CD14-positive monocyte (primary cell): ENCODE results near the gene KMT2C. TPM values are rescaled to one million over a fixed set of nuclear protein-coding genes. Genes with fewer than 3 reads are reported as not detected.
"Not testable (repeated sequence)": the region's sequence is repeated elsewhere in the genome, so short reads cannot be mapped to it uniquely, and the experiment has no call there.

Experiments used
- DNase-seq, 3 donors: peaks; one replicate each; pipeline ENCODE4 v3.0.0-alpha.2; 2011 to 2022
- H2AFZ ChIP-seq: 2 replicates; pipeline ENCODE4 v1.6.0; 2012; ENCODE audit warnings: mild to moderate bottlenecking, low read depth, low read length, inconsistent platforms; ENCODE audit not compliant: insufficient read depth, poor library complexity, severe bottlenecking
- H3K27ac ChIP-seq, 2 donors: 1 replicate in 1 of 2; 2 replicates in 1 of 2; pipeline ENCODE4 v1.5.1; 2012 to 2013; ENCODE audit warnings: low read length in 2 of 2, control low read depth in 1 of 2, inconsistent platforms in 1 of 2, low read depth in 1 of 2, mild to moderate bottlenecking in 1 of 2
- H3K27me3 ChIP-seq, 2 donors: one replicate each; pipeline versions ENCODE4 v1.6.0 to v1.6.1; 2011 to 2013; ENCODE audit warnings: low read length in 2 of 2; ENCODE audit not compliant: control insufficient read depth in 2 of 2, insufficient read depth in 2 of 2
- H3K36me3 ChIP-seq, 2 donors: replicated peaks in 1 of 2; 1 replicate in 1 of 2; 2 replicates in 1 of 2; pipeline versions ENCODE4 v1.5.1 to v1.6.1; 2012 to 2013; ENCODE audit warnings: low read length in 2 of 2, control low read depth in 1 of 2, inconsistent platforms in 1 of 2, mild to moderate bottlenecking in 1 of 2; ENCODE audit not compliant: insufficient read depth in 2 of 2, control insufficient read depth in 1 of 2
- H3K4me1 ChIP-seq, 2 donors: 1 replicate in 1 of 2; 2 replicates in 1 of 2; pipeline versions ENCODE4 v1.5.1 to v1.6.1; 2012 to 2013; ENCODE audit warnings: low read length in 2 of 2, control low read depth in 1 of 2, inconsistent platforms in 1 of 2, mild to moderate bottlenecking in 1 of 2, moderate library complexity in 1 of 2; ENCODE audit not compliant: insufficient read depth in 2 of 2, control insufficient read depth in 1 of 2
- H3K4me2 ChIP-seq: replicated peaks from 2 replicates; pipeline ENCODE3; 2012; ENCODE audit warnings: low read length, moderate library complexity, mild to moderate bottlenecking; ENCODE audit not compliant: poor library complexity, severe bottlenecking; ENCODE audit errors: extremely low read depth
- H3K4me3 ChIP-seq, 3 experiments: fragments of 200-600 bp in 1 of 3; sonication (generic) in 1 of 3; replicated peaks in 1 of 3; 1 replicate in 2 of 3; 2 replicates in 1 of 3; pipeline ENCODE4 v1.5.1; 2011 to 2013; ENCODE audit warnings: low read length in 3 of 3, mild to moderate bottlenecking in 3 of 3, control low read depth in 2 of 3, low read depth in 2 of 3, inconsistent platforms in 1 of 3, moderate library complexity in 1 of 3
- H3K79me2 ChIP-seq: 2 replicates; pipeline ENCODE4 v1.6.0; 2012; ENCODE audit warnings: mild to moderate bottlenecking, control low read depth, inconsistent platforms, low read length, moderate library complexity; ENCODE audit not compliant: insufficient read depth
- H3K9ac ChIP-seq: 2 replicates; pipeline ENCODE4 v1.6.0; 2017; ENCODE audit warnings: low read length, mild to moderate bottlenecking; ENCODE audit not compliant: insufficient read depth, poor library complexity, severe bottlenecking
- H3K9me3 ChIP-seq, 2 donors: replicated peaks in 1 of 2; 1 replicate in 1 of 2; 2 replicates in 1 of 2; pipeline versions ENCODE4 v1.5.1 to v1.6.1; 2012 to 2013; ENCODE audit warnings: low read length in 2 of 2, control low read depth in 1 of 2; ENCODE audit not compliant: control insufficient read depth in 1 of 2, insufficient read depth in 1 of 2
- H4K20me1 ChIP-seq: 2 replicates; pipeline ENCODE4 v1.6.0; 2012; ENCODE audit warnings: mild to moderate bottlenecking, low read length, control low read depth, moderate library complexity; ENCODE audit not compliant: insufficient read depth
- H3K27ac Mint-ChIP-seq, 7 donors: one replicate each; pipeline ENCODE4 v1.8.0; 2020; ENCODE audit warnings: mild to moderate bottlenecking in 7 of 7, mixed read lengths in 7 of 7, moderate library complexity in 6 of 7, inconsistent platforms in 2 of 7
- H3K27me3 Mint-ChIP-seq, 3 donors: one replicate each; pipeline ENCODE4 v1.8.0; 2021 to 2022; ENCODE audit warnings: low read depth in 3 of 3, mild to moderate bottlenecking in 3 of 3, mixed read lengths in 3 of 3, moderate library complexity in 3 of 3, inconsistent platforms in 1 of 3
- H3K36me3 Mint-ChIP-seq, 2 donors: one replicate each; pipeline ENCODE4 v1.8.0; 2020; ENCODE audit warnings: mixed read lengths in 2 of 2, inconsistent platforms in 1 of 2, mild to moderate bottlenecking in 1 of 2
- H3K4me1 Mint-ChIP-seq: one replicate; pipeline ENCODE4 v1.8.0; 2020; ENCODE audit warnings: mild to moderate bottlenecking, mixed read lengths
- H3K4me3 Mint-ChIP-seq, 2 donors: one replicate each; pipeline ENCODE4 v1.8.0; 2020; ENCODE audit warnings: mild to moderate bottlenecking in 2 of 2, mixed read lengths in 2 of 2, moderate library complexity in 1 of 2
- H3K9me3 Mint-ChIP-seq, 7 donors: one replicate each; pipeline ENCODE4 v1.8.0; 2020 to 2022; ENCODE audit warnings: mixed read lengths in 7 of 7, mild to moderate bottlenecking in 6 of 7, moderate library complexity in 6 of 7, inconsistent platforms in 2 of 7
- CTCF ChIP-seq: fragments of 200-600 bp; IDR thresholded peaks from one replicate; pipeline ENCODE4 v1.8.0; 2022; ENCODE audit warnings: antibody characterized with exemption, mild to moderate bottlenecking
- WGBS: methylation state at CpG from one replicate; pipeline ENCODE4 v1.1.5; 2013; ENCODE audit warnings: missing lambda C conversion rate; ENCODE audit not compliant: insufficient coverage; 5-methylcytosine and 5-hydroxymethylcytosine counted together
- intact Hi-C, 2 donors: fragments of 100-400 bp; cut with micrococcal nuclease; formaldehyde crosslinking; loops; one replicate each; pipeline versions ENCODE4 v1.15.0 to v1.15.1; 2023
- polyA plus RNA-seq, 3 donors: library from polyadenylated mRNA; depleted of rRNA in 1 of 3; unstranded in 2 of 3; stranded (reverse) in 1 of 3; fragments of 300-500 nt in 2 of 3; fragments of >200 nt in 1 of 3; fragmentation: Illumina TruSeq in 2 of 3; gene quantifications; 1 replicate in 2 of 3; 2 replicates in 1 of 3; pipeline ENCODE4 v1.2.3, GENCODE V29; 2012 to 2021

Gene KMT2C
- polyA plus RNA-seq, 3 donors: 4.5 to 26.1 (median 7.3) TPM

GRCh38 chr7:152231089-152231488 lies 204.7 kb downstream of the KMT2C start:
- H3K27me3 Mint-ChIP-seq: no peaks in the 10 kb centered on the region
- Histone ChIP-seq H3K36me3 (peaks cover 18 to 83% of the 10 kb centered on the region in 2 donors), H3K9ac (no peak overlapping the region)

GRCh38 chr7:152219556-152219955 lies 216.2 kb downstream of the KMT2C start:
- no CpG with 5 or more reads among the region's 5 CpGs for WGBS
- peaks cover 56 to 79% of the 10 kb centered on the region in 2 donors for H3K36me3 Mint-ChIP-seq

More at GRCh38 chr7:152231089-152231488, 204.7 kb downstream of the KMT2C start:
- Histone ChIP-seq H3K27ac (no peak overlapping the region), H3K4me3 (no peak overlapping the region), H4K20me1 (peaks cover 12% of the 10 kb centered on the region), H3K79me2 (no peaks in the 10 kb centered on the region), H3K27me3 (no peaks in the 10 kb centered on the region), H3K4me1 (no peaks in the 10 kb centered on the region), H3K9me3 (no peaks in the 10 kb centered on the region), H2AFZ (no peak overlapping the region), H3K4me2 (no peak overlapping the region)
- intact Hi-C loops: no loop called here
- DNase-seq: no peak
- no peak overlapping the region for H3K4me3 Mint-ChIP-seq
- H3K4me1 Mint-ChIP-seq: no peaks in the 10 kb centered on the region
- no peak for TF ChIP-seq CTCF
- H3K27ac Mint-ChIP-seq: no peak overlapping the region
- peaks cover 53 to 77% of the 10 kb centered on the region in 2 donors for H3K36me3 Mint-ChIP-seq
- no peaks in the 10 kb centered on the region for H3K9me3 Mint-ChIP-seq

GRCh38 chr7:152208766-152209165 lies 227.0 kb downstream of the KMT2C start:
- H3K4me1 Mint-ChIP-seq, H3K9me3 Mint-ChIP-seq, DNase-seq, H4K20me1 ChIP-seq, H3K79me2 ChIP-seq, H3K4me1 ChIP-seq, H3K9me3 ChIP-seq, H3K27me3 ChIP-seq, H3K4me3 ChIP-seq, intact Hi-C loops, H3K27me3 Mint-ChIP-seq, H3K27ac ChIP-seq, H3K27ac Mint-ChIP-seq, H2AFZ ChIP-seq, H3K4me2 ChIP-seq, H3K9ac ChIP-seq, H3K4me3 Mint-ChIP-seq: not testable (repeated sequence)
- H3K36me3 ChIP-seq: peaks cover 28 to 73% of the 10 kb centered on the region in 2 donors
- WGBS: 100% methylated on average over 2 of the region's 7 CpGs
- H3K36me3 Mint-ChIP-seq: peaks cover 47 to 73% of the 10 kb centered on the region in 2 donors

More at GRCh38 chr7:152219556-152219955, 216.2 kb downstream of the KMT2C start:
- H3K4me1 ChIP-seq, H3K27ac ChIP-seq, H3K4me3 ChIP-seq, H3K4me2 ChIP-seq, H3K79me2 ChIP-seq, H3K27me3 Mint-ChIP-seq, H4K20me1 ChIP-seq, H3K9me3 ChIP-seq, H3K27me3 ChIP-seq, H3K9me3 Mint-ChIP-seq, DNase-seq, H3K4me1 Mint-ChIP-seq, H3K4me3 Mint-ChIP-seq, H3K9ac ChIP-seq, H2AFZ ChIP-seq, H3K27ac Mint-ChIP-seq, intact Hi-C loops: not testable (repeated sequence)
- peaks cover 46 to 82% of the 10 kb centered on the region in 2 donors for H3K36me3 ChIP-seq

- H3K4me3 ChIP-seq, H3K4me1 Mint-ChIP-seq, H3K9me3 Mint-ChIP-seq, H4K20me1 ChIP-seq, H3K4me1 ChIP-seq, H2AFZ ChIP-seq, H3K27me3 Mint-ChIP-seq, H3K4me3 Mint-ChIP-seq, H3K79me2 ChIP-seq, H3K9me3 ChIP-seq, H3K4me2 ChIP-seq, H3K27ac Mint-ChIP-seq, H3K9ac ChIP-seq, H3K27ac ChIP-seq, intact Hi-C loops, H3K27me3 ChIP-seq, DNase-seq: not testable (repeated sequence)
- peaks cover 56 to 90% of the 10 kb centered on the region in 2 donors for H3K36me3 ChIP-seq
- peaks cover 57 to 62% of the 10 kb centered on the region in 2 donors for H3K36me3 Mint-ChIP-seq
These were observed 231.4 kb downstream of the KMT2C start for GRCh38 chr7:152204417-152204816.
